Measurements from ENCODE around the gene AFF3.

- TF ChIP-seq EP300 (IDR thresholded peaks at IDR 0.05; ENCODE audit: borderline replicate concordance) = no peak
- TF ChIP-seq ZBTB7A (IDR thresholded peaks at IDR 0.05; ENCODE audit: low read depth) = no peak
- TF ChIP-seq, protein P1, sequence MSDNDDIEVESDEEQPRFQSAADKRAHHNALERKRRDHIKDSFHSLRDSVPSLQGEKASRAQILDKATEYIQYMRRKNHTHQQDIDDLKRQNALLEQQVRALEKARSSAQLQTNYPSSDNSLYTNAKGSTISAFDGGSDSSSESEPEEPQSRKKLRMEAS (IDR thresholded peaks at IDR 0.05) = no peak
- TF ChIP-seq EGR1 (IDR thresholded peaks at IDR 0.05) = no peak
- TF ChIP-seq USF1 (IDR thresholded peaks at IDR 0.05) = no peak
- no peak for TF ChIP-seq YY1 (IDR thresholded peaks at IDR 0.05; ENCODE audit: low read depth)
- TF ChIP-seq RAD21 (IDR thresholded peaks at IDR 0.05; ENCODE audit: low read depth) = no peak
- TF ChIP-seq REST (IDR thresholded peaks at IDR 0.05; ENCODE audit: low read depth) = no peak
- TF ChIP-seq TCF12 (IDR thresholded peaks at IDR 0.05; ENCODE audit: low read depth) = no peak
- TF ChIP-seq TAF1 (IDR thresholded peaks at IDR 0.05; ENCODE audit: low read depth) = no peak
- TF ChIP-seq FOXM1 (IDR thresholded peaks at IDR 0.05; ENCODE audit: borderline replicate concordance, low read depth) = no peak
Observed at GRCh38 chr2:100184055-100184737, 41.8 kb upstream of the AFF3 start.

Measured in Ishikawa (cell line).